Prostate gland (tissue), 2 donors: ENCODE data around the gene MORN1.

ENCODE experiments used
- POLR2A ChIP-seq: fragments of 450-650 bp; IDR thresholded peaks from one replicate; pipeline ENCODE4 v1.6.1; 2016; ENCODE audit warnings: antibody characterized with exemption, mild to moderate bottlenecking
- TF ChIP-seq, protein P1 (sequence below), 4 experiments: fragments of 200-600 bp in 2 of 4; fragments of 450-650 bp in 2 of 4; sonication (generic) in 2 of 4; IDR thresholded peaks; 1 replicate in 3 of 4; 2 replicates in 1 of 4; pipeline ENCODE4 v1.5.1; 2016 to 2019; ENCODE audit warnings: antibody characterized with exemption in 4 of 4, mild to moderate bottlenecking in 2 of 4, moderate library complexity in 2 of 4

DNA sequence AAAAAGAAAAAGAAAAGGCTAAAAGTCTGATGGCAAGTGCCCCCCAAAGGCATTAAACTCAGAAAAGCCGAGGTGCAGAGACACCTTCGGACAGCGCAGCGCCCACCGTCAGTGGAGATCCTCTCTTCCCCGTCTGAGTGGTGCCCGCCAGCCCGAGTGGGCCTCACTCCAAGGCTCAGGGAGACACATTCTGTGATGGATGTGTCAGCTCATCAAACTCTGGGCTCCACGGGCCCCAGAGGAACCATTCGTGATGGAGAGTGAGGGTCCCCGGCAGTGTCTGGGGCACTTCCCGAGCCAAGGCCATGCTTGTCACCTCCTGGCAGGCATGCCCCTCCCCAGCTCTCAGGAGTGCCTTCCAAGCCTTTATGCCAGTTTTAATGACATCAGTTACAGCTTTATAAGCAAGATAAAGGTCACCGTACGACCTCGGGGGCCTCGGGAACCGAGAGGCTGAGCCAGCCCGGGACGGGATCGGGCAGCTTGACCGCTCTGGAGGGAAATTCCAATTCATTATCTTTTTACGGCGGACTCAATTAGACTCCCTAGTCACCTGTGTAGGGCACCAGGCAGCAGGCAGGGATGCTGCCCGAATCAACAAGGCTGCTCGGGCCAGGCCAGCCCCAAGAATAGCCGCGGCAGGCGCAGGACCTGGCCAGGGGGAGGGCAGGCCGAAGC lies 49.5 kb downstream of the MORN1 start:
- TF ChIP-seq, protein P1, sequence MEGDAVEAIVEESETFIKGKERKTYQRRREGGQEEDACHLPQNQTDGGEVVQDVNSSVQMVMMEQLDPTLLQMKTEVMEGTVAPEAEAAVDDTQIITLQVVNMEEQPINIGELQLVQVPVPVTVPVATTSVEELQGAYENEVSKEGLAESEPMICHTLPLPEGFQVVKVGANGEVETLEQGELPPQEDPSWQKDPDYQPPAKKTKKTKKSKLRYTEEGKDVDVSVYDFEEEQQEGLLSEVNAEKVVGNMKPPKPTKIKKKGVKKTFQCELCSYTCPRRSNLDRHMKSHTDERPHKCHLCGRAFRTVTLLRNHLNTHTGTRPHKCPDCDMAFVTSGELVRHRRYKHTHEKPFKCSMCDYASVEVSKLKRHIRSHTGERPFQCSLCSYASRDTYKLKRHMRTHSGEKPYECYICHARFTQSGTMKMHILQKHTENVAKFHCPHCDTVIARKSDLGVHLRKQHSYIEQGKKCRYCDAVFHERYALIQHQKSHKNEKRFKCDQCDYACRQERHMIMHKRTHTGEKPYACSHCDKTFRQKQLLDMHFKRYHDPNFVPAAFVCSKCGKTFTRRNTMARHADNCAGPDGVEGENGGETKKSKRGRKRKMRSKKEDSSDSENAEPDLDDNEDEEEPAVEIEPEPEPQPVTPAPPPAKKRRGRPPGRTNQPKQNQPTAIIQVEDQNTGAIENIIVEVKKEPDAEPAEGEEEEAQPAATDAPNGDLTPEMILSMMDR (IDR thresholded peaks at IDR 0.05) = no peak
- no peak for TF ChIP-seq POLR2A
